GM12864 (cell line): ENCODE measurements around the gene SIPA1L3.
"Not testable (repeated sequence)": the region's sequence is repeated elsewhere in the genome, so short reads cannot be mapped to it uniquely, and the experiment has no call there.

Experiments
- DNase-seq: peaks from one replicate; pipeline ENCODE4 v3.0.0-alpha.2; 2011; ENCODE audit warnings: low read depth
- H3K4me3 ChIP-seq: 2 replicates; pipeline ENCODE4 v1.5.1; 2011; ENCODE audit warnings: mild to moderate bottlenecking, low read depth, low read length, control low read depth
- TF ChIP-seq, protein P1 (sequence below): IDR thresholded peaks from 2 replicates; pipeline ENCODE4 v1.5.1; 2011; ENCODE audit warnings: low read depth, mild to moderate bottlenecking, moderate library complexity, low read length, control low read depth, inconsistent platforms; ENCODE audit errors: missing control alignments

The SIPA1L3 gene

DNA sequence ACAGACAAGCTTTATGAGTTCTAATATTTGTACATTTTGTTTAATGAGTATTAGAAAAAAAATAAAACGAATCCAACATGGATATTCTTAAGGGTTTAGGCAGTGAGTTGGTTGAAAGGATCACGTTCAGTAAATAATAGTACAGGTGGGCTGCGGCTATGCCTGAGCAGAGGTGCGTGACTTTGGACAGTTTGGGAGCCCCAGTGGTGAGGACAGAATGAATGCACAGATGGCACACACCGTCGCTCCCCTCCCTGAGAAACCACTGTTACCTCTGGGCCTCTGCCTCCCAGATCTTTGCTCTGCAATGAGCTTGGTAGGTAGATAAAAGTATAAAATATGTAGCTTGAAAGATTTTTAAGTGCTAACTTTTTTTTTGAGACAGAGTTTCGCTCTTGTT lies 153.3 kb downstream of the SIPA1L3 start:
- DNase-seq = no peak
- H3K4me3 ChIP-seq = no peak overlapping the region
- TF ChIP-seq, protein P1, sequence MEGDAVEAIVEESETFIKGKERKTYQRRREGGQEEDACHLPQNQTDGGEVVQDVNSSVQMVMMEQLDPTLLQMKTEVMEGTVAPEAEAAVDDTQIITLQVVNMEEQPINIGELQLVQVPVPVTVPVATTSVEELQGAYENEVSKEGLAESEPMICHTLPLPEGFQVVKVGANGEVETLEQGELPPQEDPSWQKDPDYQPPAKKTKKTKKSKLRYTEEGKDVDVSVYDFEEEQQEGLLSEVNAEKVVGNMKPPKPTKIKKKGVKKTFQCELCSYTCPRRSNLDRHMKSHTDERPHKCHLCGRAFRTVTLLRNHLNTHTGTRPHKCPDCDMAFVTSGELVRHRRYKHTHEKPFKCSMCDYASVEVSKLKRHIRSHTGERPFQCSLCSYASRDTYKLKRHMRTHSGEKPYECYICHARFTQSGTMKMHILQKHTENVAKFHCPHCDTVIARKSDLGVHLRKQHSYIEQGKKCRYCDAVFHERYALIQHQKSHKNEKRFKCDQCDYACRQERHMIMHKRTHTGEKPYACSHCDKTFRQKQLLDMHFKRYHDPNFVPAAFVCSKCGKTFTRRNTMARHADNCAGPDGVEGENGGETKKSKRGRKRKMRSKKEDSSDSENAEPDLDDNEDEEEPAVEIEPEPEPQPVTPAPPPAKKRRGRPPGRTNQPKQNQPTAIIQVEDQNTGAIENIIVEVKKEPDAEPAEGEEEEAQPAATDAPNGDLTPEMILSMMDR = no peak

DNA sequence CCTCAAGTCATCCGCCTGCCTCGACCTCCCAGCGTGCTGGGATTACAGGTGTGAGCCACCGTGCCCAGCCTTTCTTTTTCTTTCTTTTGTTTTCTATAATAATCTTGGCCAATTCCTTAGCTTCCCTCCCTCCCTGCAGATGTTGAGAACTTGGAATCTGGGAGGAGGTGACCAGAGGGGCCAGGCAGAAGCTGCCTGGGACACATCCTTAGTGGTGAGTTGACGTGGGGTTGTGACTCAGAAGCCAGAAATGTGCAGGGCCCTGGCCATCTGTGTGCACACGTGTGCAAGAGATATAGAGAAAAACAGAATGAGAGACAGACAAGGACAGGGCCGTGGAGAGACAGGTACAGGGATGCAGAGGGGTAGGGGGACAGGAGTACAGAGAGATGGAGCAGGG lies 154.3 kb downstream of the SIPA1L3 start:
- DNase-seq = no peak
- TF ChIP-seq, protein P1 = no peak
- no peak overlapping the region for H3K4me3 ChIP-seq

DNA sequence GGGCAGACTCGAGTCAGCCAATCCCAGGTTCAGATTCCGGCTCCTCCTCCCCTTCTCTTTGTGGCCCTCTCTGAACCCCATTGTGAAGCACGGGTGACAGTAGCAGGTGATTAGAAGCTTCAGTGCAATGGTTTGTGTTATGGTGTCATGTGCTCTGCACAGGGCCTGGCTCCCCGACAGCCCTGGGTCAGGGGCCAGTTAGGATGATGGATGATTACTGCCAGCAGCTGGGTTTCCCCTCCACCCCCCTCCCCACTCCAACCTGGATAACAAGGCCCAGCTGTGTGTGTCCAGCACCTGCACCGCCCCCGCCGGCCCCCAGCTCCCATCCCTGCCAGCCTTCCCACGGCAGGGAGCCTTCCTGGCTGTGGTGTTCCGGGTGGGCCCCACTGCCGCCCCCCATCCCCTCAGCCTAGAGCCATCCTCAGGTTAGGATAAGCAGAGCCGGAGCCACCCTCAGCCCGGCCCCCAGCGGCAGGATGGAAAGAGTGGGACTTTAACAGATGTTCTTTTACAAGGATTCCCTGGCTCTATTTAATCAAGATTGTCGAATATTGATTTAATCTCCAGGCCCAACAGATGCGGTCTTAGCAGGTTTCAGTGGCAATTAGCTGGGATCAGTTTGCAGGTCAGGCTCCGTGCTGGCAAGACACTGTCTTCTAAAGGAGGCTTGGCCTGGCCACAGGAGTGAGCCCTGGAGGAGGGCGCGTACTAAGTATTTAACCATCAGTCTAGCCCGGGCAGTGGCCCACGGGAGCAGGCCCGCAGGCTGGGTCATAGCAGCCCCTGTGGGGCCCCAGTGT lies 156.2 kb downstream of the SIPA1L3 start:
- DNase-seq = no peak
- TF ChIP-seq, protein P1 = no peak
- H3K4me3 ChIP-seq = no peak overlapping the region

DNA sequence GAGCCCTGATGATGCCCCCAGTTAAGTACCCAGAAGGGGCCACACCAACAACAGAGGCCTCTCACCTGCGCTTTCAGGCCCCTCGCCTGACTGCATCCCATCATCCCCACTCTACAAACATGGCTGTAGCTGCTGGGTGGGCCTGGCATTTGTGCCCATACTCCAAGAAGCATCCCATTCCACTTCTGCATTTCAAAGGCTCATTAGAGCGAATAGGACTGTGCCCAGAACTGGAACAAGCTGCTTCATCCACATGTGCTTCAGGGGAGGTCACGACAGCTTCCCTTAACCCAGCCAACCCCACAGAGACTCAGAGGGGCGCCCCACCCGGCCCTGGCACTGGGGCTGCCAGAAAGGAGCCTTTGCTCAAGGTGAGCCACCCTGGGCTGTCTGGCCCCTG lies 156.9 kb downstream of the SIPA1L3 start:
- DNase-seq = no peak
- TF ChIP-seq, protein P1 = no peak
- no peak overlapping the region for H3K4me3 ChIP-seq

DNA sequence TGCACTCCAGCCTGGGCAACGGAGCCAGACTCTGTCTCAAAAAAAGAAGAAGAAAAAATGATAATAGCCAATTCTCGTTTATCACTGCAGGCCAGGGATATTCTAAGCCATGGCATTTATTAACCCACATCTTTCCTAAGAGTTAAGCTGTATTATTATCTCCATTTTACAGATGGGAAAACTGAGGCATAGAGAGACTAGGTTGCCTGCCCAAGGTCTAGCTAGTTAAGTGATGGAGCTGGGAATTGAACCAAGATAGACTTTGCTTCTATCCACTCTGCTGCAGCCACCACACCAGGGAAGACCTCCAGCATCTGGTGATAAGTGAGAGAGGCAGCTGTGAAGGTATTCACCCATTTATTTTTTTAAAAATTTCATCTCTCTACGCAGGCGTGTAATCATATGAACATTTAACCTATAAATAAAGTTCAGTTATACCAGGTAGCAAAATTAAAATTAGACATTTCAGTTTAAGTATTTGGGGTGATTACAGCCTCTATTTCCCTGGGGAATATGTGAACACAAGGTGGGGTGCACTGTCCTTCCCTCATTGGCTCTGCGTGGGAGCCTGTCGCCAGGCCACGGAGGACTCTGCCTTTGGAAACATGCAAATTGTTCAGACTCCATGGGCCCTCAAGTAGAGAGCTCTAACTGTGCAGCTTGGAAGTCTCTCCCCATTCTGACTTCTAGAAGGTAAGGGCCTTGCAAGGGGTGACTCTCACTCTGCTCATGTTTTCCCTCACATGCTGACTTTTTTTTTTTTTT lies 157.8 kb downstream of the SIPA1L3 start:
- TF ChIP-seq, protein P1 = no peak
- H3K4me3 ChIP-seq = no peak overlapping the region
- no peak for DNase-seq

DNA sequence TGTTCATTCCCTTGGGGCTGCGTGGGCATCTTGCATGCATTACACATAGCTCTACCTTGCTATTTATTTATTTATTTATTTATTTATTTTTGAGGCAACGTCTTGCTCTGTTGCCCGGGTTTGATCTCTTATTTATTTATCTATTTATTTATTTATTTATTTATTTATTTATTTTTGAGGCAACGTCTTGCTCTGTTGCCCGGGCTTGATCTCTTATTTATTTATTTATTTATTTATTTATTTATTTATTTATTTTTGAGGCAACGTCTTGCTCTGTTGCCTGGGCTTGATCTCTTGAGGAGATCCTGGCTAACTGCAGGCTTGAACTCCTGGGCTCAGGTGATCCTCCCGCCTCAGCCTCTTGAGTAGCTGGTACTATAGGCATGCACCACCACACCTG lies 158.8 kb downstream of the SIPA1L3 start:
- DNase-seq, H3K4me3 ChIP-seq: not testable (repeated sequence)

DNA sequence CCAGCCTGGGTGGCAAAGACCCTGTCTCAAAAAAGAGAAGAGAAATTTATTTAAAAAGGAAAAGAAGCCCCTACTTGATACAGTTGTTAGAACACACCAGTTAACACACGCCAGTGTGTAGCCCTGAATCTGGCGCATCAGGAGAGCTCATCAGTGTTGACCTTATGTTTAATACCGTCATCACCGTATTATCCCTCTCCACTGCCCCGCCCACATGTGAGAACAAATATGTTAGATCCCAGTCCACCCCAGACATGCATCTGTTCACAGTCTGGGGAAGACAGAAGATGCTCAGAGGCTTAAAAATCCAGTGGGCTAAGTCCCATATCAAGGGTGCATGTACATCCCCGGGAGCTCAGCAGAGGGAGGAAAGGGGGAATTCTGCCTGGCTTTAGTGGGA lies 161.8 kb downstream of the SIPA1L3 start:
- TF ChIP-seq, protein P1 = no peak
- DNase-seq = no peak
- no peak overlapping the region for H3K4me3 ChIP-seq
